WI38 (cell line): ENCODE data around the gene CENPL.
"Not testable (repeated sequence)": the region's sequence is repeated elsewhere in the genome, so short reads cannot be mapped to it uniquely, and the experiment has no call there.

Source experiments
- H3K4me3 ChIP-seq: 2 replicates; pipeline ENCODE4 v1.5.1; 2011; ENCODE audit warnings: low read depth, mild to moderate bottlenecking, control low read depth, low read length
- TF ChIP-seq, protein P1 (sequence below): IDR thresholded peaks from 2 replicates; pipeline ENCODE4 v1.5.1; 2012; ENCODE audit warnings: low read depth, mild to moderate bottlenecking, control low read depth, low read length

Gene CENPL

DNA sequence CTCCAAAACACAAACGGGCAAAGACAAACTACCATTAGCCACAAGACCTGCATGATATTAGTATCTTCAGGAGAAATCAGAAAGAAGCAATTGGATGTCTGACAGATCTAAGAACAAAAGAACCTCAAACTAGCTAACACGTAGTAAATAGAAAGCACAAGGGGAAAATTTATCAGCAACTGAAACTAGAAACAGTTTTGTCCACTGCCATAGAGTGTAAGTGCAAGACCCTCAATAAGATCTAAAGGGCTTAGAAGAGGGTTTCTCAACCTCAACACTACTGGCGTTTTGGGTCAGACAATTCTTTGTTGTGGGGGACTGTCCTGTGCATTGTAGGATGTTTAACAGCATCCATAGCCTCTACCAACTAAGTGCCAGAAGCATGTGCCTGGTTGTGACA is 55.9 kb downstream of the CENPL start:
- no peak overlapping the region for H3K4me3 ChIP-seq
- TF ChIP-seq, protein P1, sequence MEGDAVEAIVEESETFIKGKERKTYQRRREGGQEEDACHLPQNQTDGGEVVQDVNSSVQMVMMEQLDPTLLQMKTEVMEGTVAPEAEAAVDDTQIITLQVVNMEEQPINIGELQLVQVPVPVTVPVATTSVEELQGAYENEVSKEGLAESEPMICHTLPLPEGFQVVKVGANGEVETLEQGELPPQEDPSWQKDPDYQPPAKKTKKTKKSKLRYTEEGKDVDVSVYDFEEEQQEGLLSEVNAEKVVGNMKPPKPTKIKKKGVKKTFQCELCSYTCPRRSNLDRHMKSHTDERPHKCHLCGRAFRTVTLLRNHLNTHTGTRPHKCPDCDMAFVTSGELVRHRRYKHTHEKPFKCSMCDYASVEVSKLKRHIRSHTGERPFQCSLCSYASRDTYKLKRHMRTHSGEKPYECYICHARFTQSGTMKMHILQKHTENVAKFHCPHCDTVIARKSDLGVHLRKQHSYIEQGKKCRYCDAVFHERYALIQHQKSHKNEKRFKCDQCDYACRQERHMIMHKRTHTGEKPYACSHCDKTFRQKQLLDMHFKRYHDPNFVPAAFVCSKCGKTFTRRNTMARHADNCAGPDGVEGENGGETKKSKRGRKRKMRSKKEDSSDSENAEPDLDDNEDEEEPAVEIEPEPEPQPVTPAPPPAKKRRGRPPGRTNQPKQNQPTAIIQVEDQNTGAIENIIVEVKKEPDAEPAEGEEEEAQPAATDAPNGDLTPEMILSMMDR = no peak

DNA sequence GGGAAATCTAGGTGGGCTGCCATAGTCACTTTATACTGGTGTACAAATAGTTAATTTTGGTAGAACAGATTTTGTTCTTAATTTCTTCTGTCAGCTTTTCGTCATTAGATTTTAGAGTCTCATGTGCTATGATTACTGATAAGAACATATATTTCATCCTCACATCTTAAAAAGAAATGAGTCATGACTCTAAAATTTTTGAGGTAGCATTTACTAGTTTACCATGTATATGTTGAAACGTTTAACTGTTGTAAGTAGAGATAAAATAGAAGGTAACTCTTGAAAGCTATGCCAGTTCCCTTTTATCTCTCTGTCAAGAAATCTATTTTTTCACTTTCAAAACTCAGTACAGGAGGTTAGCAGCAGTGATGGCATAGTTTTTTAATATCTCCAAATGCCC is 56.5 kb downstream of the CENPL start:
- TF ChIP-seq, protein P1 = no peak

DNA sequence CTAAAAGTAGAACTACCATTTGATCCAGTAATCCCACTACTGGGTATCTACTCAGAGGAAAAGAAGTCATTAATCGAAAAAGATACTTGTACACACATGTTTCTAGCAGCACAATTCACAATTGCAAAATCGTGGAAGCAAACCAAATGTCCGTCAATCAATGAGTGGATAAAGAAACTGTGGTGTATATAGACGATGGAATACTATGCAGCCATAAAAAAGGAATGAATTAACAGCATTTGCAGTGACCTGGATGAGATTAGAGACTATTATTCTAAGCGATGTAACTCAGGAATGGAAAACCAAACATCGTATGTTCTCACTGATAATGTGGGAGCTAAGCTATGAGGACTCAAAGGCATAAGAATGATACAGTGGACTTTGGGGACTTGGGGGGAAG is 60.4 kb downstream of the CENPL start:
- not testable (repeated sequence) for H3K4me3 ChIP-seq

More for the DNA sequence above, 56.5 kb downstream of the CENPL start:
- no peak overlapping the region for H3K4me3 ChIP-seq

DNA sequence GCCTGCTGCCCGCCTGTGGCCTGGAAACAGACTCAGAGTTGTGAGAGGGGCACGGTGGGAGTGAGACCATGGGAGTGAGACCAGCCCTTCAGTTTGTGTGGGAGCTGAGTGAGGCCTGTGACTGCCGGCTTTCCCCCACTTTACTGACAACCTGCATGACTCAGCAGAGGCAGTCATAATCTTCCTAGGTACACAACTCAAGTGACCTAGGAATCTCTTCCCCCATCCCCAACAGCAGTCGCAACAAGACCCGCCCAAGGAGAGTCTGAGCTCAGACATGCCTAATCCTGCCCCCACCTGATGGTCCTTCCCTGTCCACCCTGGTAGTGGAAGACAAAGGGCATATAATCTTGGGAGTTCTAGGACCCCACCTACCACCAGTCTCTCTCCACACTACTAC is 65.7 kb downstream of the CENPL start:
- TF ChIP-seq, protein P1 = no peak
- no peak overlapping the region for H3K4me3 ChIP-seq

DNA sequence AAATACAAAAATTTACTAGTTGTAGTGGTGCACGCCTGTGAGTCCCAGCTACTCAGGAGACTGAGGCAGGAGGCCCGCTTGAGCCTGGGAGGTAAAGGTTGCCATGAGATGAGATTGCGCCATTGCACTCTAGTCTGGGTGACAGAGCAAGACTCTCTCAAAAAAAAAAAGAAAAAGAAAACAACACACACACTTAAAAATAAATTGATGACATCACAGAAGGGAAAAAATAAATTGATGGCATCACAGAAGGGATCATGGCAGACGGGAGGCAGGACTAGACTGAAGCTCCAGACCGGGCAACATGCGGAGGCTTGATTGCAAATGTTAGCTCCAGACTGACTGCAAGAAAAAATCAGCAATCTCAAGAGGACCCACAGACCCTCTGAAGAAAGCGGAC is 66.6 kb downstream of the CENPL start:
- no peak overlapping the region for H3K4me3 ChIP-seq
- TF ChIP-seq, protein P1 = no peak

DNA sequence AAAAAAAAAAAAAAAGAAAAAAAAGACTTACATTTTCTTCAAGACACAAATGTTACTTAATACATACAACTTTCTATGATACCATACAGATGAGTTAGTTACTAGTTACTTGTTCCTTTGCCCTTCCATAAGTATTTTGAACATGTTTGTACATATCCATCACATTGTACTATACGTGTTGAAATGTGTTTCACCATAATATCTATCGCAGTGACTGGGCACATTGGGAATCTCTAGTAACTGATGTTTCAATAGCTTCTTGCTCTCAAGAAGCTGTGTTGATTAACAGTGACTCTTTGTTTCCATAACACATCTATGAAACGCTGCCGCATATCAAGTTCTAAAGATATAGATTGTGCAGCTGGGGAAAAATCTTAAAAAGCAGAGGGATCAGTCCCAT is 67.0 kb downstream of the CENPL start:
- TF ChIP-seq, protein P1 = no peak
- no peak overlapping the region for H3K4me3 ChIP-seq

DNA sequence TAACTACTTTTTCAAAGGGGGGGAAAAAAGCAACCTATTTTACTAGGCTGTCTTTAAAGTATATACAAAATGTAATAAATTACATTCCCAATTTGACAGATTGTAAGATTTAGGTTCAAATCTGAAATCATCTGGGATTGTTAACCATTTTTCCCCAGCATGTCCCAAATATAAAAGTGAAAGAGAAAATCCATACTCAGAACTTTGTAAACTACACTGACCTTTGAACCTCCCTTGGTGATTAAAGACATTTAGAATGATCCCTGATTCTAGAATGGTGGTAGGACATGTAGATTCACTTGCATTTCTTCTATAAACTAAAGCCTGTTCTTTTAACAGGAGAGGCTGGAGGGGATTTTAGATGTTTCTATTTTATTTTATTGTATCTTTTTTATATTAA is 70.9 kb downstream of the CENPL start:
- TF ChIP-seq, protein P1 = no peak
- no peak overlapping the region for H3K4me3 ChIP-seq
